ENCODE measurements around the gene GNB1L.
"Not testable (repeated sequence)": the region's sequence is repeated elsewhere in the genome, so short reads cannot be mapped to it uniquely, and the experiment has no call there.

The GNB1L gene

DNA sequence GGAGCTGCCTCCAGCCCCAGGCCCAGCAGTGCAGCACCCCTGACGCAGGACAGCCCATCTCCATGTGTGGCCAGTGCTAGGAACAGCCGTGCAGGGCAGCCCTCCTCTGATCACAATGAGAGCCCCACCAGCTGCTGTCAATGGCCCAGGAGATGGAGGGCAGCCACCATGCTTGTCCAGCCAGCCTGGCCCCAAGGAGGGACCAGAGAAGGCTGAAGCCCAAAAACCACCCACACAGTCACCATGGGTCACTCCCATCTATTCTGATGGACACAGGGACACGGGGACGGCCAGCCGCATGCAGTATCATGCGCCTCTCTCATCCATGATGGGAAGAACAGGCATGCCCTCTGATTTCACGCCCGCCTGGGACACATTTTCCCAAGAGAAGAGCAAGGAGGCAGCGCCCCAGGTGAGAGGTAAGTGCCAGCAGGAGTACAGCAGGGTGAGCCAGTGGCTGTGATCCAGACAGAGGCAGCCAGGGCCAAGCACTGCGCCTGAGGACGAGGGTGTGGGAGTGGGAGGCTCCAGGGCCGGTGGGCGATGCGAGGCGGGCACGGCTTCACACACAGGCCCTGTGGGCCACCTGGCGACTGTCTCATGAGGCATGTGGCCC, 33.6 kb upstream of the GNB1L start:
- DNase-seq, result no peak

DNA sequence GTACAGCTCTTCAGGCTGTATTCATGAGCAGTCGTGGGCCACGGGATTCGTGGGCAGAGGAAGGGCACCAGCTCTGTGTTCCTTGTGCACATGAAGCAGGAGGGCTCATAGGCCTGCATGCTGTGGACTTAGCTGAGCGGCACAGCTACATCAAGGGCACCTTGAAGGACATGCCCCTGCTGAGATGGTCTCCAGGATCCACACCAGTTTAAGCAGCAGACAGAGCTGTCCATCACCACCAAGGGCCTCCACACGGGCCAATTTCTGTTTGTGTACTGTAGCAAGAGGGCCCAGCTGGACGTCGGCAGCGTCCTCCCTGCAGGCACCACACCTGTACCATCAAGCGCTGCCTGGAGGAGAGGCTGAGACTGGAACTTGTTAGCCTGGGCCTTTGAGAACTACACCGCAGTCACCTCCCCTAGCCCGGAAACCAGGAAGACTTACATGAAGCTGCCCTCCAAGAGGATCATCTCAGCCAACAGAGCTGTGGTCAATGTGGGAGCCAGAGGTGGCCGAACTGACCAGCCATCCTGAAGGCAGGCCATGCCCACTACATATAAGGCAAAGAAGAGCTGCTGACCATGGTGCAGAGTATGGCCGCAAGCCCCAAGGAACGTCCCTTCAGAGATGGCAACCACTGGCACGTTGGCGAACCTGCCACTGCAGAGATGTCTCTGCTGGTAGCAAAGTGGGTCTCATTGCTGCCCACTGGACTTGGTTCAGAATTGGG, 32.7 kb upstream of the GNB1L start:
- no peak for DNase-seq

DNA sequence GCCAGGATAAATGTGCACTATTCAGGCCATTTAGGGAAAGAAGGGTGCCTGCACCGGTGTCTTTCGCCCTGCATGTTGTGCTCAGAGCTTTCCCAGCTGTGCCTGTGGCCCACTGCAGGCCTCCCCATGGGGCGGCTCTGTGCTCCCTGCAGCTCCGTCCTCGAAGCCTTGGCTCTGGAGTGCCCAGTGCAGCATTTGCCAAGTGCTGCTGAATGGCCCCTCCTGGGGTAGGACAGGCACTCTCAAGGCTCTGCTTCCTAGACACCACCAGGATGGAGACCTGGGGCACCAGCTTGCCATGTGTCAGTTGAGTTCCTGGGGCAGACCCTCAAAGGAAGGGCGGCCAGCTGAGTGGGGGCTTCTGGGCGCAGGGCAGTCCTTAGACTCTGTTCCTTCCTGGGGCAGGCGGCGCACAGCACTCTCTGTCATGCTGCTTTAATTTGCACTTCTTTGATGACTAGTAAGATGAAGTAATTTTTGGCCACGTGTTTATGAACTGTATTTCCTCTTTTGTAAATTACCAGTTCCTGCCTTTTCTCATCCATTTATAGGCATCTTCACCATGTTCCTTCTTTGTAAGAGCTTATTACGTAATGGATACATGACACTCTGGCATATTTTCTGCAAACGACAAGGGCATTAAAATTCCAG, 32.1 kb upstream of the GNB1L start:
- DNase-seq, result no peak

DNA sequence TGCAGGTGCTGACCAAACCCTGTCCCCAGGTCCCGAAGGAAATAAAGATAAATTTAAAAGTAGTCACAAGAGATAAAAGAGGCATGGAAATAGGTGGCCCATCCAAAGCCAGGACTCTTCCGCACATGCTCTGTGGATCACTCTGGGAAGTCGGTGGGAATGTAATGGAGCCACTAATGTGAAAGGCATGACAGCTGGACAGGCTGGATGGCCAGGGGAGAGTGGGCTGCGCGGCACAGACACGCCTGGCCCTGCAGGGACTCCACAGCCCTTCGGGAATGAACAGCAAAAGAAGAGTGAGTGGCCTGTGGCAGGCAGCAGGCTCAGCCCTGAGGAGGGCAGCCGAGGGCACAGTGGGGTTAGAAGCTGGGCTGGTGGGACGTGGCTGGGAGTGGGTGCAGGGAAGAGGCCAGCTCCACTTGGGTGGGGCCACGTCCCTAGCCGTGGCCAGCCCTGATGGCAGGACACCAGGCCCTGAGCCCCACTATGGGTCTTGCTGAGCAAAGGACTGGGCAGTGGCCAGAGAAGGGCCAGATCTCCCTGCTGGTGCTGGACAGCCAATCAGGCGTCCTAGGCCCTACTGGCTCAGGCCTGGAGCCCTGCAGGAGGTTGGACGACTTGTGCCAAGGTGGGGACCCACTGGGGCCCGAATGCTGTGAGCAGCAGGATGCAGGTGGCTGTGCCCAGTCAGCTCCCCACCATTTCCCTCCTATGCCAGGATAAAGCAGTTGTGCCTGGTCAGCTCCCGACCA, 31.3 kb upstream of the GNB1L start:
- DNase-seq, result no peak

DNA sequence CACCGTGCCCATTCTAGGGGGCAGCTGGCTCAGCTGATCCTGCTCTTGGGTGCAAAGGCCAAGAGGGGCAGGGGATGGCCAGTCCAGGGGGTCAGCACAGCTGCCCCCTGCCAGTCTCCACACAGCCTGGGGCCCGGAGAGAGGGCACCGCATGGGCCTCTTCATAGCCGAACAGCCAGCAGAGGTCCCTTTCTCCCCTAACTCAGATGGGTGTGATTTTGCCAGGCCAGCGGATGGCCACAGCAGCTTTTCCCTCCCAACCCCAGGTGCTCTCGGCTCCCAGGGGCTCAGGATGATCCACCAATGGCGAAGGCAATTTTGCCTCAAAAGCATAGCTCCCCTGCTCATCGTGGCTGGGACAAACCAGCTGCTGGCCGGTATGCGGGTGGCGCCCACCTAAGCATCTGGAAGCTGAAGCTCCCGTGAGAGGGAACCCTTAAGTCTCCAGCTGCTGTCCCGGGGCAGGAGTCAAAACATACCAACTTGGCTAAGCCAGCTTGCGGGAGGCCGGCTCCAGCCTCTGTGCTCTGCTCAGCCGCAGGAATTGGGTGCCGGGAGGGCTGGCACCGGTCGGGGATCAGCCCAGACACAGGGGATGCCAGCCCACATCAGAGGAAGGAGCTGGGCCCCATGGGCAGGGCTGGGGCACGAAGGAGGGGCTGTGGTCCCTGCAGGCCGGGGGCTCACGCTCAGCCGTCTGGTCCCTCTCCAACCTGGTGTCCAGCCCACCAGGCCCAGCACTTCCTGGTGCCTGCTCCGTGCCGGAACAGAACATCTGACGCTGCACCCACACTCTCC, 30.5 kb upstream of the GNB1L start:
- DNase-seq, result no peak

DNA sequence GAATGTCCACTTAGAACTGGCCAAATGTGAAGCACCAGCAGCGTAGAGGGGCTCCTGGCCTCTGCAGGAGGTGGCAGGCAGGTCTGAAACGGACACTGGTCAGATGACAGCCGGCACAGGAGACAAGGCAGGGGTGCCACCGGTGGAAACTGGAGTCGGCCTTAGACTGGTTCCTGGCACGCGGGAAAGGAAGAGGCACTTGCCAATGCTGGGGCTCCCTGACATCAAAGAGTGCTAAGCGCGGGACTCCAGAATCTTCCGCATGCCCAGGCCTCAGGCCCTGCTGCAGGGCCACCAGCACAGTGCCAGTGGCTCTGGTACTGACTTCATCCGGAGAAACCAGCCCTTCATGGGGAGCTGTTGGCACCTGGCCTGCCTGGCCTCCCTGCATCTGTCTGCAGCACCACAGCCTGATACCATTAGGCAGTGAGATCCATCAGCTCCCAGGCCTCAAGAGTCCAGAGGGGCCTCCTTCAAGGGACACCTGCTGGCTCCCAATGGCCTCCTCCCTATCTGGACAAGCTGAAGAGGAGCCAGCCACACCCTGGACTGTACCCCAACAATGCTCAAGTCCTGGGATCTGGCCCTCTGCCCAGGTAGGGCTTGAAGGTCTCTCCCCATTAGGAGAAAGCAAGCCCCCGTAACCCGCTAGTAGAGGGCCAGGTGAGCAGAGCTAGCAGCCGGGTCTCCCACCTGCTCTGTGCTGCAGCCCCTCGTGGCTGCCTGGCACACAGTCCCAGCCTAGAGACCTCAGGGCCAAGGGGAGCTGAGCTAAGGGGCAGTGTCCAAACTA, 29.7 kb upstream of the GNB1L start:
- DNase-seq, result no peak

DNA sequence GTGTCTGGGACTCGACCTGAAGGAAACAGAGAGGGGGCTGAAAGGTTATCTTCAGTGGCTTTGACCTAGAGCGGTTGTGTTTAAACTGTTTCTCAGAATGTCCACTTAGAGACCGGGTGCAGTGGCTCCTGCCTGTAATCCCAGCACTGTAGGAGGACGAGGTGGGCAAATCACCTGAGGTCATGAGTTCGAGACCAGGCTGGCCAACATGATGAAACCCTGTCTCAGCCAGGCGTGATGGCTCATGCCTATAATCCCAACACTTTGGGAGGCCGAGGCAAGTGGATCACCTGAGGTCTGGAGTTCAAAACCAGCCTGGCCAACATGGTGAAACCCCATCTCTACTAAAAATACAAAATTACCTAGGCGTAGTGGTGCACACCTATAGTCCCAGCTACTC, 28.8 kb upstream of the GNB1L start:
- DNase-seq, result not testable (repeated sequence)

DNA sequence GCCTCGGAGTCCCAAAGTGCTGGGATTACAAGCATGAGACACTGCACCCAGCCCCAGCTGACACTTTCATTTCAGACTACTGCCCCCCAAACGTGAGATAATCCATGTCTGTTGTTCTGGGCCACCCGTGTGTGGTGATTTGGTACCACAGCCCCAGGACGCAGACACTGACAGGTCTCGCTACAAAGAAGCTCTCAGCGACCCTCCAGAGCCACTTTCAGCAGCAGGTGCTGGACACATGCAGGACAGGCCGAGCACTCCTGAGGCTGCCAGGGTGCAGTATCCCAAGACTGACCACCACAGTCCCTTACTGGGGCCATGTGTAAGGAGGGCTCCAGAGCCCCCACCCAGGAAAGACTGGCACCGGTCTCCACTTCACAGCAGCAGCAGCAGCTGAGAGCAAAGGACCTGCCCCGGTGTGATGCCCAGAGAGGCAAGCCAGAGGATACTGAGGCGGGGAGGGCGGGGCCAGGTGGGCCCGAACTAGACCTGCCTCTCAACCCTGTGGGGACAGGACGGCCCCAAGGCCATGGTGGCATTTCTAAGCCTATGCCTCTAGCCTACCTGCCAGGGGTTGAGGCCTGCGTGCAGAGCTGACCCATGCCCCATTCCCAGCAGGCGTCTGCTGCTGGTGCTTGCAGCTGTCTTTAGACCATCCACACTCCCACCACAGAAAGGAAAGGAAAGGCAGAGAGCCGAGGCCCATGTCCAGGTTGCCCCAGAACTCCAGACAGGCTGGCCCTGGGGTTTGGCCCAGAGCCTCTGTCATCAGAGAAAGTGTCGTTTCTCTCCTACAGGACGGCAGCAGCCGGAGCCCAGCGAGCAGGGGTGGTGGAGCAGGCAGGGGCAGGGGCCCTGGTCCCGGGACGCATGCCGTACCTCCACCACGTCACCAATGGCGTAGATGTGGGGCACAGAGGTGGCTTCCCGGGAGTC, 28.0 kb upstream of the GNB1L start:
- no peak for DNase-seq

DNA sequence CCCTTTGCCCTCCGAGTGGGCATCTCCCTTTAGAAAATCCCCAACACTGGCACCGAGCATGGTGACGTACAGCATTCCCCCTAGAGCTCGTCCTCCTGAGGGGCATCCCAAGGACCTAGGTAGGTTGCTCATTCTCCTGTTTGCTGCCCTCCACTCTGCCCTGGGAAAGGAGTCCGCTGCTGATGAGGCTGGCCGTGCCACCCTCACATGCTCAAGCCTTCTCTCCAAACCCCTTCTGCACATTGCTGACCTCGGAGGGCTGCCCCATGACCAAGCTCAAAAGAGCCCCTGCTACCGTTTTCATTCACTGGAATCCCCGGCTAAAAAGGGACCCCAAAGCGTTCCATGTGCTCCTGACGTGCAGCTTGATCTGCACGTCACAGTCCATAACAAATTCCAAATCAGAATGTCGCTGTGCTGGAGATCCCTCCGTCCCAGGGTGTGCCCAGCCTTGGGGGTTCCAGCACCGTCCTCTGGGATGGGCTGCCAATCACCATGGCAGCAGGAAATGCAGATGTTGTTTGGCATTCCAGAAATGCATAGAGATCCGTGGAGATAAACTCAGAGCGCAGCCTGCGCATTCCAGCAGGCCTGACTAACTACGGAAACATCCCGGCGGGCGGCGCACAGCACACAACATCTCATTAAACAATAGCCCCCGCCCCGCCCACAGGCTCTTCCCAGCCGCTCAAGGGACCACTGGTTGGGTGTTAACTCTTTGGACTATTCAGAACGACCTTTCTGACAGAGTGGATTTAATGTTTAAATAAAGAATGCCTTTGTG, 26.3 kb upstream of the GNB1L start:
- DNase-seq, result no peak

DNA sequence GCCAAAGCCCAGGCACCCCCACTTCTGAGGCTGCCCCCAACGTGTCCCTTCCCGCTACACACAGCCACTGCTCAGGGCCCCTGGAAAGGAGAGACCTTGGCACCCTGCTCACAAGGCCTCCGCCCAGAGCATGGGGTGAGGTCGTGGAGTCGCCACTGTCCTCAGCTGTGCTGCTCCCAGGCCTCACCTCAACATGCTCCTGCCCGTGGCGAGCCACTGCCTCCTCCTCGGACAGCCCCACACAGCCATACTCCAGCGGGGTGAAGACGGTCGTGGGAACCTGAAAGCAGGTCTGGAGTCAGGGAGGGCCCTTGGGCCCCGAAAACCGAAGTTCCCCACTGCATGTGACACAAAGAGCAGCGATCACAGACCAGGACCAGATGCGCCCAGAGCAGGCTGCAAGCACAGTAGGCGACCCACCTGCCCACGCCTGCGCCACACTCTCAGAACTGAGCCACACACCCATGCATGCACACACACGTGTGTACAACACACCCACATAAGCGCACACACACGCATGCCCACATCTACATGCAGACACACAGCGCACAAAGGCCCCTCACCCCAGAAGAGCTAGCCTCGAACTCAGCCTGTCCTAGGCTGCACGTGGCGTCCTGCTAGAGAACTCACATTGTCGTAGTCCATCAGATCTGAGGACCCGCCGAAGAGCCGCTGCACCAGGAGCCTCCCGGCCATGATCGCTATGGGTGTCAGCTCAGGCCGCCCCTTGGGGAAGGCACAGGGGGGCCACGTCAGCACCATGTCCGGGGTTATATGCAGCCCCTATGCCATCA, 25.5 kb upstream of the GNB1L start:
- DNase-seq, result no peak

DNA sequence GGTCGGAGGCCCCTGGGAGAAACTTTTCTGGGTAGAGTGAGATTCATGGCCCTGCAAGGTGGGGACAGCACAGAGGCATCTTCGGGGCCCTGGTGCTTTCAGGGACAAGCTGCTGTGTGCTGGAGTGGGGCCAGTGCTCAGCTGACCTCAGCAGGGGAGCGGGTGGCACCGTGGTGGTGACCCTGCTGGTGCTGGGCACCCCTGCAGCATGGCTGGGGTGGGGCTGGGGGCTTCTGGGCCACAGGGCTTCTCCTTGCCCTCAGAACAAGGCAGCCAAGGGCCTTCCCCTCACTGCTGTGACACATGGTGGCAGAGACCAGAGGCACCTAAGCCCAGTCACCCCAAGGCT, 24.9 kb upstream of the GNB1L start:
- no peak for DNase-seq

DNA sequence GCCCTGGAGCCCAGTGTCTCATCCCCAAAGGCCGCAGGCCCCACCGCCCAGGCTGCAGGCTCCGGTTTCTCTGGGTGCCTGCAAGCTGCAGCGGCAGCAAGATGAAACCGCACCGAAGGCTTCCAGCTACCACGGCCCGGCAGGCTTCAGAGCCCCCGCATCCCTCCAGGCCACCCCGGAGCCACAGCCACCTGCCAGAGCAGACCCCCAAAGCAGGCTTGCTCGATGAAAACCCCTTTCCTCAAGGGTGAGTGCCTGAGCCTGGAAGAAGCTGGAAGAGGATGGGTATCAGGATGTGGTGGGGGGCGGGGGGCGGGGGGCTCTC, 24.5 kb upstream of the GNB1L start:
- no peak for DNase-seq

DNA sequence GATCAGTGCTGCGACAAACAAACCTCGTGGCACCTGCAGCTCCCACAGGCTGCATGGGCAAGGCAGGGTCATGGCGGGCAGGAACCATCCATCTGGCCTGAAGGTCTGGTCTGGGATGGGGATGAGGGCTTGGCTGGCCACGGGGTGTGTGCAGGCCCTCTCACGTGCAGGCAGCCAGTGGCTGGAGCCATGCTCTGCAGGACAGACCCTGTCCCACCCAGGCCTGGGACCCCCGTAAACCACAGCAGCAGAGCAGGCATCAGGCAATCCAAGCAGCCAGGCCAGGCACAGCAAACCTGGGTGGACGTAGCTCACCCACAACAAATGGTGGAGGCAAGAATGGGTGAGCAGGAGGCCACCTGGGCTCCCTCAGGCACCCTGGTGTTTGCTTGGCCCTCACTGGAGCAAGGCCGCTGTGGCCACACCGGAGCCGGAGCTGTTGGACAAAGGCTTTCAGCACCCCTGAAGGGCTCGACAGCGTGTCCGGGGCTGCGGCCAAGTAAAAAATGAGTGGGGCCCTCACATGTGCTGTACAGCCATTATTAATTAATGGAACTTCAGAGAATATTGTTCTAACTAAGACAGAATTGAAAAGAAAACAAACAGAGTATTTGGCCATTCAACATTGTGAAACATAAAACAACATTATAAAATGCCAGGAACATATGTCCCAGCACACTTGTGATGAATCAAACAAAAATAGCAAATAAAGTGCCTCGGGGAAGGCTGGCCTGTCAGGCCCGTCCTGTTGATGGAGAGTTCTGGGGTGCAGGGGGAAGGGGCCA, 24.0 kb upstream of the GNB1L start:
- no peak for DNase-seq

DNA sequence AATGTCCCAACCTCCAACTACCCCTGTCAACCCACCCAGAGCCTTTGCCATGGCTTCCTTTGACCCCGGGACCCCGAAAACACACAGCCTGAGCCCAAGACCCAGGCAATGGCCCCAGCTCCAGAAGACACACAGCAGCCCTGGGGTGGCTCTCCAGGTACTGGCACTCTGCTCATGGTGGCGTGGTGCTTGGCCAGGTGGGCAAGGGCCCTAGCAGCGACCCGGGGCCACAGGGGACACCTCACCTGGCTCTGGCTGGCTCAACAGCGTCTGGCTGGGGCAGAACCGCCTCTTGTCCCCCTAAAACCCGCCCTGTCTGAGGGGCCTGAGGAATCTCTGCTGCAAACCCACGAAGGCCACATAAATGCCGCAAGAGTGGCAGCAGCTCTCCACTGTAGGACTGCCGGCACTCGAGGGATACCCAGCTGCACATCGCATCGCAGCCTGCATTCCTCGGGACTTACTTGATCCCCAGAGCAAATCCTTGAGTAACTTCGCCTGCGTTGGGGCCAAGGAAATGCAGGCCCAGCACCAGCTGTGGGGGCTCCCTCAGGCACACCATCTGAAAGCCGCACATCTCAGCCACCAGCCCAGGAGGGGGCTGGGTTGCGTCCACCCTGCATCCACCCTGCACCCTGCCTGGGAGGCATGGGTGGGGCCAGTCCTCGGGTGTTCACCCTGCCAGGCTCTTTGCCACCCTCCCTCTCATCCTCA, 23.1 kb upstream of the GNB1L start:
- DNase-seq, result no peak

DNA sequence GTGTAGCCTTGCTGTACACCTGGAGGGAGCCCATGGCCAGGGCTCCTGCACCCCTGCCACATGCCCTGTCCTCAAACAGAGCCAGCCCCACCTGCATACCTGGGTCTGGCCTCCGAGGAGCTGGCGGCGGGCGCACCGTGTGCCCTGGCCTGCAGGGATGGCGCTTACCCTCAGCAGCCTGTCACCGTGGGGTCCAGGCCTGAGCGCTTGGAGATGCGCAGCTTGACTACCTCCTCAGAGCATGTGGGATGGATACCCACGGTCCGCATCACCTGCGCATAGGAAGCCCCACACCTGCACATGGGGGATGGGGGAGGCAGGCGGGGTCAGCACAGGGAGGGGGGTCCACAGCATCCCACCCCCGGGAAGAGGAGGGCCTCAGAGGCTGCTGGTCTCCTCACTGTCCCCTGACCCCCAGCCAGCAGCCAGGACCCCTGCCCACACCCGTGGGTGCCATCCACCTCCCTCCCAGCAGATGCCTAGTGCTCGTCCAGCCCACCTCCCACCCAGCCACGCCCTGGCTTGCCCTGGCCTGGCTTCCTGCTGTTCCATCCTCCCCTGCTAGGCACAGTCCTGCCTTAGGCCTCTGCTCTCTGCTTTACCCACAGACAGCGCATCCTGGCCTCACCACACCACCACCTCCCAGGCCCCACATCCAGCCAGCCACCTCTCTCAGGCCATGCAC, 22.4 kb upstream of the GNB1L start:
- no peak for DNase-seq

DNA sequence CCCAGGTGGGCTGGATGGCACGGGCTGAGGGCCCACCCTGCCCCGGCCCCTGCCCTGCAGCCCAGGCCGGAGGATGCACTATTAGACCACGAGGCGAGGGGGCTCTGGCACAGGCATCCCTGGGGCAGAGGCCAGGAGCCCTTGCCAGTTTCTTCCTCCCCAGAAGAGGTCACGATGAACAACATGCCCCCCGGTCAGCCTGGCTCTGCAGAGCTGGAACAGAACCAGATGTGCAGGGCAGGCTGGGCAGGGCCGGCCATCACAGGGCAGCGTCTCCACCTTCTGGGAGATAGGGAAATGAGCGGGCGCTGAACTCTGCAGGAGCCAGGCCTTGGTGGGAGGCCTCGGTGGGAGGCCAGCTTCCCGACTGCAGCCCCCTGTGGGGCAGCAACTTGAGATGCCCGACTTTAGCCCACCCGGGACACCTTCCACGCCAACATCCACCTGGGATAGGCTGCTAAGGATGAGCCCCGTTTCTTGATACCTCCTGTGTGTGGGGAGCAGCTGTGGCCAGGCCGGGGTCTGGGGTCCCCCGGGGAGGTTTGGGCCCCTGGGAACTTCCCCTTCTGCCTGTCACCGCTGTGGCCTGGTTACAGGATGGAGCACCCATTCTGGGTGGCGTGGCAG, 21.8 kb upstream of the GNB1L start:
- no peak for DNase-seq
